GM12892 (cell line): ENCODE measurements around the gene KIAA1671.

ENCODE experiments used
- POLR2A ChIP-seq: IDR thresholded peaks from 2 replicates; pipeline ENCODE4 v1.6.1; 2011; ENCODE audit warnings: low read depth, low read length, control low read depth
- TAF1 ChIP-seq: IDR thresholded peaks from 2 replicates; pipeline ENCODE4 v1.6.1; 2011; ENCODE audit warnings: low read depth, mild to moderate bottlenecking, control low read depth, low read length, borderline replicate concordance

- TF ChIP-seq POLR2A (no peak), TAF1 (no peak)
Observed at GRCh38 chr22:24992946-24993345, 40.4 kb downstream of the KIAA1671 start.
